ENCODE results near the gene ASF1B. TPM values are rescaled to one million over a fixed set of nuclear protein-coding genes. Genes with fewer than 3 reads are reported as not detected.

Gene ASF1B
- total and polyA plus RNA-seq, 4 donors = 2.7 to 11.5 (median 8.6) TPM

- 0% methylated on average over 48 of the region's 50 CpGs for WGBS (ENCODE audit: insufficient coverage)
- Histone ChIP-seq H3K9me3 (ENCODE audit: control insufficient read depth, insufficient read depth, low read length) (no peaks in the 10 kb centered on the region), H3K27me3 (ENCODE audit: control insufficient read depth, insufficient read depth, low read length) (no peaks in the 10 kb centered on the region), H3K4me1 (ENCODE audit: control insufficient read depth, insufficient read depth, low read length) (peaks cover 22% of the 10 kb centered on the region), H3K27ac (ENCODE audit: low read depth, low read length) (peak overlapping the region; percentile 85), H3K36me3 (ENCODE audit: control insufficient read depth, insufficient read depth, low read length) (peaks cover 18% of the 10 kb centered on the region), H3K4me3 (ENCODE audit: low read depth, low read length) (peak overlapping the region; percentile 87)
- peak; percentile 98 to 100 (median 100) for DNase-seq (ENCODE audit: low read depth in 4 of 6, low spot score in 6 of 6)
Measured at GRCh38 chr19:14080887-14081796, 55.2 kb downstream of the ASF1B start.

- H3K4me1 ChIP-seq (ENCODE audit: control insufficient read depth, insufficient read depth, low read length) = peaks cover 44% of the 10 kb centered on the region
- H3K4me3 ChIP-seq (ENCODE audit: low read depth, low read length) = no peak overlapping the region
- no CpG with 5 or more reads among the region's 2 CpGs for WGBS (ENCODE audit: insufficient coverage)
- peaks cover 4% of the 10 kb centered on the region for H3K36me3 ChIP-seq (ENCODE audit: control insufficient read depth, insufficient read depth, low read length)
- no peak for DNase-seq (ENCODE audit: low read depth in 4 of 6, low spot score in 6 of 6)
- no peak overlapping the region for H3K27ac ChIP-seq (ENCODE audit: low read depth, low read length)
- H3K9me3 ChIP-seq (ENCODE audit: control insufficient read depth, insufficient read depth, low read length) = no peaks in the 10 kb centered on the region
- H3K27me3 ChIP-seq (ENCODE audit: control insufficient read depth, insufficient read depth, low read length) = no peaks in the 10 kb centered on the region
Measured at GRCh38 chr19:14078411-14078810, 58.0 kb downstream of the ASF1B start.

DNA sequence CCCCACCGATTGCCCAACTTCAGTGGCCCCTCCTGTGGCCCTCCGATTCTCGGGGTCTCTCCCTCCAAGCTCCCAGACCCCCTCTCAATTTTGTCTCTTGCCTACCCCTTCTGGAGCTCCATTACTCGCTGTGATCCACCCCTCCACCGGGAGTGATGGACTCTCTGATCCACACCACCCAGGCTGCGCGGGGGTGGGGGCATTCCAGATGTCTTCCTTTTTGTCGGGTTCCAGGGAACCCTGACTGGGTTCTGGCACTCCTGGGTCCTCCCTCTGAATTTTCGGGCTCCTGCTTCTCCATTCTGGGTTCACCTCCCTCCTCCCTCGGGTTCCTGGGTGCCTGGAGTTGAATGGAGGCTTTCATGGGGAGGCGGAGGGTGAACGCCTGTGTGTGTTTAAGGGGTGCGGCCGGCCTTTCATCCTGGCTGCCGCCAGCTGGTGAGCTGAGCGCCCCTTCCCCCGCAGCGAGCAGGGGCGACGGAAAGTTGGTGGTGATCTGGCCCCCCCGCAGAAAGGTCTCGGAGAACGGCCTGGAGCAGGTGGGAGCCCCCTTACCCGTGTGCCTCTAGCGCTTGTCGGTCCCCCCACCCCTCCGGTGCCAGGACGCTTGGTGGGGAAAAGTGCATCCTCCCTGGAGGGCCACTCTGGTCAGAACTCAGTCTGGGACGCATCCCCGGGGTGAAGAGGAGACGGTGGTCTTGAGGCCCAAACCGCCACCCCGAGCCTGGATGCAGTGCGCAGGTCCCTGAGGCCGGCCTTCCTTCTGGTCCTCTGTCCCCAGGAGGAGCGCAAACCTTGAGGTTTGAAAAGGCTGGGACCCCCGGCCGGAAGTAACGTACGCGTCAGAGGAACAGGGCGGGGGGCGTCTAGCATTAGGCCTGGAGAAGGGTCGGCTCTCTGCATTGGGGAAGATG lies 62.2 kb downstream of the ASF1B start:
- peaks cover 2% of the 10 kb centered on the region for H3K27me3 ChIP-seq (ENCODE audit: control insufficient read depth, insufficient read depth, low read length)
- H3K4me3 ChIP-seq (ENCODE audit: low read depth, low read length) = peak overlapping the region; percentile 70
- peak in 2 of 6 donors; percentile 60 to 74 for DNase-seq (ENCODE audit: low read depth in 4 of 6, low spot score in 6 of 6)
- peaks cover 4% of the 10 kb centered on the region for H3K36me3 ChIP-seq (ENCODE audit: control insufficient read depth, insufficient read depth, low read length)
- H3K27ac ChIP-seq (ENCODE audit: low read depth, low read length) = peak overlapping the region; percentile 89
- H3K4me1 ChIP-seq (ENCODE audit: control insufficient read depth, insufficient read depth, low read length) = peaks cover 39% of the 10 kb centered on the region
- 2% methylated on average over 37 of the region's 44 CpGs for WGBS (ENCODE audit: insufficient coverage)
- no peaks in the 10 kb centered on the region for H3K9me3 ChIP-seq (ENCODE audit: control insufficient read depth, insufficient read depth, low read length)

- WGBS (ENCODE audit: insufficient coverage) = under 1% methylated on average over 106 of the region's 106 CpGs
- DNase-seq (ENCODE audit: low read depth in 4 of 6, low spot score in 6 of 6) = peak in 2 of 6 donors; percentile 86 to 87
- peaks cover 4% of the 10 kb centered on the region for H3K36me3 ChIP-seq (ENCODE audit: control insufficient read depth, insufficient read depth, low read length)
- H3K27me3 ChIP-seq (ENCODE audit: control insufficient read depth, insufficient read depth, low read length) = peaks cover 2% of the 10 kb centered on the region
- H3K4me3 ChIP-seq (ENCODE audit: low read depth, low read length) = peak overlapping the region; percentile 70
- H3K4me1 ChIP-seq (ENCODE audit: control insufficient read depth, insufficient read depth, low read length) = peaks cover 39% of the 10 kb centered on the region
- H3K27ac ChIP-seq (ENCODE audit: low read depth, low read length) = peak overlapping the region; percentile 89
- no peaks in the 10 kb centered on the region for H3K9me3 ChIP-seq (ENCODE audit: control insufficient read depth, insufficient read depth, low read length)
Measured at GRCh38 chr19:14073261-14073924, 63.0 kb downstream of the ASF1B start.

DNA sequence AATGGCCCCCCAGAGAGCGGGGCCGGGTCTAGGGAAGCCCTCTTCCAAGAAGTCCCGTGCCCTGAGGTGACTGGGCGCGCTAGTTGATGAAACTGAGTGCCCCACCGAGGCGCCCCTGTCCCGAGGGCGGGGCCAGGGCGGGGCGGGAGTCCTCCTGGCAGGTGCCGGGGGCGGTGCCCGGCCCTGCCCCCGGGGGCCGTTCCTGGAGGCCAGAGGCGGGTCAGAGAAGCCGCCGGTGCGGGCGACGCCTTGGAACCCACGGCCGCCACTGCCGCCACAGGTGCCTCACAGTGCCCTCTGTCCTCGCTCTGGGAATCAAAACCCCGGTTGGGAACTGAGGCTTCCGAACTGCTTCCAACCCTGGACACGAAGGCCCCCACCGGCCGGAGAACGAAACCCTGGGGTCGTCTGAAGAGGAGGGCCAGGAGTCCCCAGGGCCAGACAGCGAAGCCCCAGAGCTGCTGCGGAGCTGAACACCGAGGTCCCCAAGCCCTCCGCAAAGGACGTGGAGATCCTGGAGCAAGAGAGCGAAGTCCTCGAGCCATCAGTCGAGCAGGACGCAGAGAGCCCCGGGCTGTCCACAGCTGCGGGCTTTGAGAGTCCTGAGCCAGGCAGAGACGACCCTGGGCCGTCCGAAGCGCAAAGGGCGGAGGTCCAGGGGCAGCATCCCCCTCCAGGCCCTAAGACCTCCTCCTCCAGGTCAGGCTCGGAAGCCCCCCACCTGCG lies 63.7 kb downstream of the ASF1B start, which contains the start of gene MISP3:
Gene MISP3 (plus strand): TSS at position 252 of the 726 bp plus-strand sequence. CDS start 524 bp downstream, outside the sequence.
- H3K27me3 ChIP-seq (ENCODE audit: control insufficient read depth, insufficient read depth, low read length) = peaks cover 2% of the 10 kb centered on the region
- peaks cover 4% of the 10 kb centered on the region for H3K36me3 ChIP-seq (ENCODE audit: control insufficient read depth, insufficient read depth, low read length)
- H3K4me1 ChIP-seq (ENCODE audit: control insufficient read depth, insufficient read depth, low read length) = peaks cover 39% of the 10 kb centered on the region
- peak within 1 kb of the TSS; percentile 70 for H3K4me3 ChIP-seq (ENCODE audit: low read depth, low read length)
- peak within 1 kb of the TSS; percentile 89 for H3K27ac ChIP-seq (ENCODE audit: low read depth, low read length)
- 1% methylated on average over 51 of the region's 51 CpGs for WGBS (ENCODE audit: insufficient coverage)
- no peaks in the 10 kb centered on the region for H3K9me3 ChIP-seq (ENCODE audit: control insufficient read depth, insufficient read depth, low read length)
- DNase-seq (ENCODE audit: low read depth in 4 of 6, low spot score in 6 of 6) = peak in 2 of 6 donors; percentile 25 to 43

GRCh38 chr19:14070268-14071050 lies 65.9 kb downstream of the ASF1B start:
- Histone ChIP-seq H3K27ac (ENCODE audit: low read depth, low read length) (no peak overlapping the region), H3K4me3 (ENCODE audit: low read depth, low read length) (no peak overlapping the region), H3K36me3 (ENCODE audit: control insufficient read depth, insufficient read depth, low read length) (peaks cover 4% of the 10 kb centered on the region), H3K9me3 (ENCODE audit: control insufficient read depth, insufficient read depth, low read length) (no peaks in the 10 kb centered on the region), H3K27me3 (ENCODE audit: control insufficient read depth, insufficient read depth, low read length) (peaks cover 2% of the 10 kb centered on the region), H3K4me1 (ENCODE audit: control insufficient read depth, insufficient read depth, low read length) (peaks cover 36% of the 10 kb centered on the region)
- no peak for DNase-seq (ENCODE audit: low read depth in 4 of 6, low spot score in 6 of 6)
- 94% methylated on average over 41 of the region's 43 CpGs for WGBS (ENCODE audit: insufficient coverage)

Data from spinal cord (tissue), 10 donors.